Stimulated activated naive CD8-positive, alpha-beta T cell treated with anti-CD3 and anti-CD28 coated beads, Interleukin-15, Interleukin-2, amounts not matched to agents 100 ng/mL and 50 ng/mL, for 24 hours (primary cell): Measurements from ENCODE around the gene SFRP5.

Experiments used
- H3K27ac Mint-ChIP-seq: one replicate; pipeline ENCODE4 v1.8.0; 2021; ENCODE audit warnings: mild to moderate bottlenecking, mixed read lengths
- H3K27me3 Mint-ChIP-seq: one replicate; pipeline ENCODE4 v1.8.0; 2021; ENCODE audit warnings: mixed read lengths
- H3K36me3 Mint-ChIP-seq: one replicate; pipeline ENCODE4 v1.8.0; 2021; ENCODE audit warnings: low read depth, mixed read lengths
- H3K4me1 Mint-ChIP-seq: one replicate; pipeline ENCODE4 v1.8.0; 2021; ENCODE audit warnings: low read depth, mixed read lengths
- H3K4me3 Mint-ChIP-seq: one replicate; pipeline ENCODE4 v1.8.0; 2021; ENCODE audit warnings: mild to moderate bottlenecking, mixed read lengths
- H3K9me3 Mint-ChIP-seq: one replicate; pipeline ENCODE4 v1.8.0; 2021; ENCODE audit warnings: mixed read lengths

Gene SFRP5

GRCh38 chr10:97719602-97720001 is 52.2 kb downstream of the SFRP5 start:
- Mint-ChIP-seq H3K4me3 (no peak overlapping the region), H3K27ac (no peak overlapping the region), H3K4me1 (no peaks in the 10 kb centered on the region), H3K9me3 (no peaks in the 10 kb centered on the region), H3K27me3 (peaks cover 16% of the 10 kb centered on the region), H3K36me3 (no peaks in the 10 kb centered on the region)

DNA sequence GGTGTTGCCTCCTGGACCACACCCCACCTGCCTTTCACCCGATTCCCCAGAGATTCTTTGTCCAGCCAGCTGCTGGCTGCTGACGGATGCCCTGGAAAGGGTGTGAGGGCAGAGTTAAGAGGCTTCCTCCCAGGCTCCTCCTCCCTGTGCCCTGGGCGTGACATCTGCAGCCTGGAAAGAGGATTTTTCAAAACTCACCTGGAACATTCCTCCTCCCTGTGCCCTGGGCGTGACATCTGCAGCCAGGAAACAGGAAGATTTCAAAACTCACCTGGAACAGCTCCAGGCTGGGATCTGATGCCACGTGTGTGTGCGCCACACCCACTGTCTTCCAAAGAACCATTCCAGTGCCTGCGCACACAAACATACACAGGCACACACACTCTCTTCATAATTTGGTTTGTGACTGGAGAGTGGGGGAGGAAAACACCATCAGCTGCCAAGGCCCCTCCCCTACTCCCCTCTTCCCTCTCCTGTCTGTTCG is 53.1 kb downstream of the SFRP5 start:
- Mint-ChIP-seq H3K4me3 (no peak overlapping the region), H3K4me1 (peaks cover 4% of the 10 kb centered on the region), H3K27me3 (peaks cover 11% of the 10 kb centered on the region), H3K27ac (no peak overlapping the region), H3K36me3 (no peaks in the 10 kb centered on the region), H3K9me3 (no peaks in the 10 kb centered on the region)

GRCh38 chr10:97718178-97718577 is 53.6 kb downstream of the SFRP5 start:
- peaks cover 4% of the 10 kb centered on the region for H3K4me1 Mint-ChIP-seq
- no peak overlapping the region for H3K27ac Mint-ChIP-seq
- peaks cover 11% of the 10 kb centered on the region for H3K27me3 Mint-ChIP-seq
- no peaks in the 10 kb centered on the region for H3K9me3 Mint-ChIP-seq
- no peak overlapping the region for H3K4me3 Mint-ChIP-seq
- H3K36me3 Mint-ChIP-seq = no peaks in the 10 kb centered on the region

DNA sequence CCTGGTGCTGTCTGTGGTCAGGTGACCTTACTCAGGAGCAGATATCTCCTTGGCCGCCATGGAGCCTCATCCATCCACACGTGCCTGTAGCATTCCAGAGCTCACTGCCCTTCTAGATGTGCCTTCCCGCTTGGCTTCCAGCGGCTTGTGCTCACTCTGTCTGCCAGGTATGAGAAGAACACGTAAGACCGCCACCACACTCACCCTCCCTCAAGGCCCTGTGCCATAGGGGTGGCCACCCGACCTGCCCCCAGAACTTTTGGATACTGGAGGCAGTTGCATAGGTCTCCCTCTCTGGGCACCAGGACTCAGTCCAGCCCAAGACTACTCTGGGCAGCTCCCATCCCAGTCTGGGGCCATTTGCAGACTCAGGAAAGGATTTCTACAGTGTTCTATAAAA is 54.2 kb downstream of the SFRP5 start:
- no peaks in the 10 kb centered on the region for H3K36me3 Mint-ChIP-seq
- no peaks in the 10 kb centered on the region for H3K9me3 Mint-ChIP-seq
- H3K27me3 Mint-ChIP-seq = peaks cover 16% of the 10 kb centered on the region
- peaks cover 9% of the 10 kb centered on the region for H3K4me1 Mint-ChIP-seq
- H3K27ac Mint-ChIP-seq = no peak overlapping the region
- no peak overlapping the region for H3K4me3 Mint-ChIP-seq
